Neural cell (in vitro differentiated cells): ENCODE measurements around the gene NPTN. TPM values are rescaled to one million over a fixed set of nuclear protein-coding genes. Genes with fewer than 3 reads are reported as not detected.
A peak's percentile ranks its signal among the peaks of the same experiment; 100 is the strongest.
"Not testable (repeated sequence)": the region's sequence is repeated elsewhere in the genome, so short reads cannot be mapped to it uniquely, and the experiment has no call there.

ENCODE experiments used
- H2AFZ ChIP-seq: fragments of 200-600, 300-800 bp; sonication (generic), shearing (Covaris generic); 2 replicates; pipeline ENCODE4 v1.6.0; 2014; ENCODE audit warnings: low read depth, mild to moderate bottlenecking, antibody characterized with exemption, low read length, moderate library complexity
- H3F3A ChIP-seq: fragments of 200-600 bp; shearing (Covaris generic); 2 replicates; pipeline ENCODE4 v1.6.1; 2016; ENCODE audit warnings: mild to moderate bottlenecking, moderate library complexity, mixed read lengths, antibody characterized with exemption, low read length; ENCODE audit not compliant: insufficient read depth, poor library complexity, severe bottlenecking
- H3K27ac ChIP-seq: fragments of 200-600, 300-800 bp; sonication (generic), shearing (Covaris generic); 2 replicates; pipeline ENCODE4 v1.5.1; 2014; ENCODE audit warnings: mild to moderate bottlenecking, low read length, moderate library complexity
- H3K27me3 ChIP-seq: fragments of 300-800, 200-600 bp; sonication (generic), shearing (Covaris generic); 2 replicates; pipeline ENCODE4 v1.6.0; 2014; ENCODE audit warnings: mild to moderate bottlenecking, low read depth, low read length, moderate library complexity; ENCODE audit not compliant: insufficient read depth
- H3K36me3 ChIP-seq: fragments of 300-800, 200-600 bp; sonication (generic), shearing (Covaris generic); 2 replicates; pipeline ENCODE4 v1.5.1; 2014; ENCODE audit warnings: mild to moderate bottlenecking, antibody characterized with exemption, low read length, moderate library complexity; ENCODE audit not compliant: insufficient read depth
- H3K4me2 ChIP-seq: fragments of 300-800, 200-600 bp; sonication (generic), shearing (Covaris generic); 2 replicates; pipeline ENCODE4 v1.6.0; 2014; ENCODE audit warnings: mild to moderate bottlenecking, low read length
- H3K4me3 ChIP-seq: fragments of 300-800, 200-600 bp; sonication (generic), shearing (Covaris generic); 2 replicates; pipeline ENCODE4 v1.5.1; 2014; ENCODE audit warnings: mild to moderate bottlenecking, low read length, moderate library complexity
- H3K79me2 ChIP-seq: fragments of 200-600 bp; shearing (Covaris generic); replicated peaks from 2 replicates; pipeline ENCODE4 v1.6.0; 2014; ENCODE audit warnings: mild to moderate bottlenecking, low read length, moderate library complexity; ENCODE audit not compliant: insufficient read depth
- H3K9ac ChIP-seq: fragments of 300-800, 200-600 bp; sonication (generic), shearing (Covaris generic); 2 replicates; pipeline ENCODE4 v1.6.1; 2016; ENCODE audit warnings: mild to moderate bottlenecking, low read length, mixed read lengths
- H3K9me2 ChIP-seq: fragments of 200-600 bp; shearing (Covaris generic); 2 replicates; pipeline ENCODE4 v1.6.1; 2016; ENCODE audit warnings: mild to moderate bottlenecking, low read length, mixed read lengths; ENCODE audit not compliant: insufficient read depth
- H3K9me3 ChIP-seq: fragments of 200-600, 300-800 bp; sonication (generic), shearing (Covaris generic); 2 replicates; pipeline ENCODE4 v1.6.1; 2016; ENCODE audit warnings: mild to moderate bottlenecking, mixed run types, low read length, moderate library complexity, mixed read lengths
- H4K20me1 ChIP-seq: fragments of 200-600 bp; shearing (Covaris generic); 2 replicates; pipeline ENCODE4 v1.6.1; 2016; ENCODE audit warnings: mild to moderate bottlenecking, mixed run types; ENCODE audit not compliant: insufficient read depth
- CTCF ChIP-seq: fragments of 450-650 bp; IDR thresholded peaks from 2 replicates; pipeline ENCODE4 v1.5.1; 2014; ENCODE audit warnings: antibody characterized with exemption, mild to moderate bottlenecking, moderate library complexity; ENCODE audit not compliant: poor library complexity, severe bottlenecking
- EP300 ChIP-seq: fragments of 450-650 bp; conservative IDR thresholded peaks from 2 replicates; pipeline ENCODE4 v1.6.1; 2014; ENCODE audit warnings: antibody characterized with exemption, mild to moderate bottlenecking, moderate library complexity; ENCODE audit not compliant: poor library complexity, severe bottlenecking
- EZH2 ChIP-seq: fragments of 200-600, 300-800 bp; shearing (Covaris generic), sonication (generic); IDR thresholded peaks from 2 replicates; pipeline ENCODE4 v1.6.1; 2014; ENCODE audit warnings: antibody characterized with exemption, low read length, borderline replicate concordance, mild to moderate bottlenecking; ENCODE audit not compliant: insufficient read depth, poor library complexity, severe bottlenecking
- POLR2AphosphoS5 ChIP-seq: IDR thresholded peaks from 2 replicates; pipeline ENCODE4 v1.6.1; 2012
- REST ChIP-seq: IDR thresholded peaks from 2 replicates; pipeline ENCODE4 v1.6.1; 2012; ENCODE audit warnings: borderline replicate concordance
- polyA plus RNA-seq: library from polyadenylated mRNA; depleted of rRNA; stranded (reverse); fragments of >200 nt; gene quantifications from 2 replicates; pipeline ENCODE4 v1.2.3, GENCODE V29; 2014

Gene NPTN
- polyA plus RNA-seq, 1 donor from 2014 or later, result 237 TPM

GRCh38 chr15:73647259-73648013 is 14.2 kb upstream of the NPTN start:
- no peak overlapping the region for H3K27ac ChIP-seq
- H3K27me3 ChIP-seq, result no peaks in the 10 kb centered on the region
- H3K4me3 ChIP-seq, result no peak overlapping the region
- H3K9me3 ChIP-seq, result no peaks in the 10 kb centered on the region
- H3K9me2 ChIP-seq, result no peaks in the 10 kb centered on the region
- H3K79me2 ChIP-seq, result no peaks in the 10 kb centered on the region
- no peak overlapping the region for H3K9ac ChIP-seq
- H2AFZ ChIP-seq, result no peak overlapping the region
- no peaks in the 10 kb centered on the region for H4K20me1 ChIP-seq
- H3F3A ChIP-seq, result no peaks in the 10 kb centered on the region
- H3K4me2 ChIP-seq, result no peak overlapping the region
- TF ChIP-seq EP300, result no peak
- no peaks in the 10 kb centered on the region for H3K36me3 ChIP-seq

GRCh38 chr15:73639464-73639863 is 6.3 kb upstream of the NPTN start:
- H3K4me3 ChIP-seq, result not testable (repeated sequence)

GRCh38 chr15:73637527-73637926 is 4.3 kb upstream of the NPTN start:
- Histone ChIP-seq H3K27ac (no peak overlapping the region), H3K79me2 (peaks cover 1% of the 10 kb centered on the region), H3K4me3 (no peak overlapping the region), H2AFZ (no peak overlapping the region), H4K20me1 (no peaks in the 10 kb centered on the region), H3K4me2 (no peak overlapping the region), H3K36me3 (no peaks in the 10 kb centered on the region), H3K9me3 (no peaks in the 10 kb centered on the region), H3K9ac (no peak overlapping the region), H3F3A (no peaks in the 10 kb centered on the region), H3K27me3 (no peaks in the 10 kb centered on the region), H3K9me2 (no peaks in the 10 kb centered on the region)
- TF ChIP-seq EP300 (no peak), POLR2AphosphoS5 (no peak), CTCF (no peak), REST (peak; percentile 50), EZH2 (no peak)

More at GRCh38 chr15:73639464-73639863, 6.3 kb upstream of the NPTN start:
- not testable (repeated sequence) for H3K9ac ChIP-seq, H3F3A ChIP-seq, H3K79me2 ChIP-seq, H3K27me3 ChIP-seq, H3K4me2 ChIP-seq, H4K20me1 ChIP-seq, H2AFZ ChIP-seq, H3K9me2 ChIP-seq, H3K36me3 ChIP-seq, H3K27ac ChIP-seq, H3K9me3 ChIP-seq
